BLaER1 (cell line): Measurements from ENCODE around the gene EDN2.

Experiments
- H3K27ac ChIP-seq: shearing (Covaris generic); formaldehyde crosslinking; 2 replicates; pipeline ENCODE4 v1.8.1; 2022
- H3K27me3 ChIP-seq: shearing (Covaris generic); formaldehyde crosslinking; 2 replicates; pipeline ENCODE4 v1.8.1; 2022
- H3K36me3 ChIP-seq: shearing (Covaris generic); formaldehyde crosslinking; 2 replicates; pipeline ENCODE4 v1.8.1; 2022
- H3K4me1 ChIP-seq: shearing (Covaris generic); formaldehyde crosslinking; 2 replicates; pipeline ENCODE4 v1.8.1; 2022
- H3K4me2 ChIP-seq: shearing (Covaris generic); formaldehyde crosslinking; 2 replicates; pipeline ENCODE4 v1.8.1; 2022
- H3K4me3 ChIP-seq: shearing (Covaris generic); formaldehyde crosslinking; 2 replicates; pipeline ENCODE4 v1.8.1; 2022
- H3K9ac ChIP-seq: shearing (Covaris generic); formaldehyde crosslinking; 2 replicates; pipeline ENCODE4 v1.8.1; 2022
- H3K9me3 ChIP-seq: shearing (Covaris generic); formaldehyde crosslinking; 2 replicates; pipeline ENCODE4 v1.8.1; 2022
- H4K20me1 ChIP-seq: shearing (Covaris generic); formaldehyde crosslinking; 2 replicates; pipeline ENCODE4 v1.8.1; 2022
- Cebpa-rat ChIP-seq: shearing (Covaris generic); IDR thresholded peaks from 2 replicates; pipeline ENCODE4 v1.8.1; 2022

EDN2 gene

DNA sequence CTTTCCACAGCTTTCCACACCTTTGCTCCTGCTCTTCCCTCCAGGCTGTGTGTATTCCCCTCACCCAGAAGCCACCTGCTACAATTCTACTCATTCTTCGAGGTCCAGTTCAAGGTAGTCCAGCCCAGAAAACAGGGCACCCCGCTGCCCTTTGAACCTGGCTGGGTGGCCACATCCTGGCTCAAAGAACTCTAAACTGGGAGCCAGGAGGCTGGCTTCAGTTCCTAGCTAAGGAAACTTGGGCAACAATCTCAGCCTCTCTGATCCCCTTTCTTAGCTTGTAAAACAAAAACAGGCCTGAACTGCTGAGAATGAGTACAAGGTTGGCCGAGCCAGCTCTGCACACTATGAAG is 4.7 kb downstream of the EDN2 start:
- no peaks in the 10 kb centered on the region for H3K36me3 ChIP-seq
- no peak overlapping the region for H3K27ac ChIP-seq
- H3K4me1 ChIP-seq = peaks cover 57% of the 10 kb centered on the region
- no peak overlapping the region for H3K4me3 ChIP-seq
- H4K20me1 ChIP-seq = no peaks in the 10 kb centered on the region
- TF ChIP-seq Cebpa-rat = no peak
- no peaks in the 10 kb centered on the region for H3K27me3 ChIP-seq
- no peak overlapping the region for H3K9ac ChIP-seq
- H3K9me3 ChIP-seq = no peaks in the 10 kb centered on the region
- no peak overlapping the region for H3K4me2 ChIP-seq

DNA sequence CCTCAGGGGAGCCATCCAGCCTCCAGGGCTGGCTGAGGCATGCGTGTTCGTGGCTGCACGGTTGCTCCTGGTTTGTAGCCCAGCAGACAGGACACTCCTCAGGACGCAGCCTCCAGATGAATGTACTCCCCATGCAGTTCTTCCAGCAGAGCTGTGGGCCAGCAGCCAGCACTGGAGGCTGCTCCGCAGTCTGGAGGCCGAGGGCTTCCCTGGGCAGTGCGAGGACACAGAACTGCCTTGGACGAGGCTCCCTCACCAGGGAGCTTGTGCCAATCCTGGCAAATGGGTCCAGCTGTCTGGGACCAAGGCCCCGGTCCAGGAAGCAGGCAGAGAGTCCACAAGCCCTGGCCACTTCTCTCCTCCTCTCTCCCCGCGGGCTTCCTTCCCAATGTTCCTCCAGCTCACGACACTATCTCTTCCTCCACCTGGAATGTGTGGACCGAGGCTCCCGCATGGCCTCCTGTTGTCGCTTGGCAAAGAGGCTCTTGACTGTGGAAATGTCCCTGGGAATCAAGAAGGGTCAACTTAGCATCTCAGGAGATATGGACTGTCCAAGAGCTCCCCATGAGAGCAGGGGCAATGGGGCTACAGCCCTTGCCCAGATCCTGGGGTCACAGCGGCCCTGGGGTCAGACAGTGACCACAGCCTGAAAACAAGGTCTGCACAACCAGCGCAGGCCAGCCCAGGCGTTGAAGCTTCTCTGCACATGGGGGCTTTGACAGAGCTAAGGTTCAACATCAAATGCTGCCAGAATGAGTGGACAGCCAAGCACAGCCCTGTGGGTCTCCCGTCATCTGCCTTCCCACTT is 5.3 kb downstream of the EDN2 start:
- H4K20me1 ChIP-seq = no peaks in the 10 kb centered on the region
- no peak overlapping the region for H3K9ac ChIP-seq
- TF ChIP-seq Cebpa-rat = no peak
- H3K4me1 ChIP-seq = peaks cover 51% of the 10 kb centered on the region
- no peaks in the 10 kb centered on the region for H3K36me3 ChIP-seq
- no peaks in the 10 kb centered on the region for H3K27me3 ChIP-seq
- peak overlapping the region; percentile 31 for H3K4me2 ChIP-seq
- H3K27ac ChIP-seq = no peak overlapping the region
- no peak overlapping the region for H3K4me3 ChIP-seq
- H3K9me3 ChIP-seq = no peaks in the 10 kb centered on the region

DNA sequence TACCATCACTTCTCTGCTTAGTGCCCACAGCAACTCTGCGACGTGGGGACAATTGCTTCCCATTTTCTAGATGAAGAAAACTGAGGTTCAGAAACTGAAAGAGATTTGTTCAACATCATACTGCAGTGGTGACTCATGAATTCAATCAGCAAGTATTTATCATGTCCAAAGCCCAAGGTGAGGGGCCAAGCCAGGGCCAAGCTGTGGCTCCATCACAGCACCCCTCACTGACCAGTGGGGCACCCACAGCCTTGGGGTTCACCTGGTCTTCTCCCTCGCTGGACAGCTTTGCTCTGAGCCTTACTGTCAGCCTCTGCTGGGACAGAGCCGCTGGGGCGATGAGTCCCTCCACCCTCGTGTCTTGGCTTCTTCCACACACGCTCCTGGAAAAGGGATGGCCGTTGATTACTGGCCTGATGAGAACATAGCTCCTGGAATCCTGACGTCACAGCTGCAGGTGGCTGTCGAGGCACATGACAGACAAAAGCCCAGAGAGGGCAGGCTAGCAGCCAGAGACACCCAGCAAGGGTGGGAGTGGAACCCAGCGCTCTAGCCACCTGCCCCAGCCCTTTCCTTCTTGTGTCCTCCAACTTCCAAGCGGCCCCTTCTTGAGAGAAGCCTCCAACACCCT is 6.2 kb downstream of the EDN2 start:
- H3K27me3 ChIP-seq = no peaks in the 10 kb centered on the region
- H4K20me1 ChIP-seq = no peaks in the 10 kb centered on the region
- no peak overlapping the region for H3K4me3 ChIP-seq
- H3K27ac ChIP-seq = no peak overlapping the region
- H3K4me1 ChIP-seq = peaks cover 41% of the 10 kb centered on the region
- TF ChIP-seq Cebpa-rat = no peak
- H3K36me3 ChIP-seq = no peaks in the 10 kb centered on the region
- no peaks in the 10 kb centered on the region for H3K9me3 ChIP-seq
- H3K9ac ChIP-seq = no peak overlapping the region
- peak overlapping the region; percentile 31; the same call in 1 of the 2 replicates for H3K4me2 ChIP-seq

DNA sequence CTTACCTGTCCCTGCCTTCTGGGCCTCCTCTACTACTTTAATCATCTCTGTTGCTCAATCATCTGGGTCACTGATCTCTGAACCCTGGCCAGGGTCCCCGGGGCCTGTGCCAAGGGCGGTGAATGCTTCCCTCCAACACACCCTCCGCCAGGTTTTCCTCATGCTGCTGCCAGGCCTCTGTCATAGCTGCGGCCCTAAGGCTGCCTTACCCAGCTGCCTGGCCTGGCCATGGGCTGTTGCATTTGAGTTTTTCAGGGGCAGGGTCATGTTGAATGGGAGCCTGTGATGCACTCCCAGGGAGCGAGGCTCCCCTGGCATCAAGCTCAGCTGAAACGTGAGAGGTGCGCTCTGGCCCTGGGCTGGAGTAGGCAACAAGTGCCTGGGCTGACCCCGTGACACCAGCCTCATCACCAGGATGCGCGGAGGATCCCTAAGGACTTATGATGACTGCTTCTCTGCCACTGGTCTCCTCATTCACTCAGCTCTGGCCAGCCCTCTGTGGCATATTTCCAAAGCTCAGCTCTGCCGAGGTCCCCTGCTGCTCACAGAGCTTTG is 7.6 kb downstream of the EDN2 start:
- Histone ChIP-seq H3K9me3 (no peaks in the 10 kb centered on the region), H3K27me3 (no peaks in the 10 kb centered on the region), H3K4me2 (peak overlapping the region; percentile 46), H3K4me1 (peaks cover 28% of the 10 kb centered on the region), H3K4me3 (no peak overlapping the region), H4K20me1 (no peaks in the 10 kb centered on the region), H3K36me3 (no peaks in the 10 kb centered on the region), H3K27ac (peak overlapping the region; percentile 28; the same call in 1 of the 2 replicates), H3K9ac (no peak overlapping the region)
- TF ChIP-seq Cebpa-rat = no peak

DNA sequence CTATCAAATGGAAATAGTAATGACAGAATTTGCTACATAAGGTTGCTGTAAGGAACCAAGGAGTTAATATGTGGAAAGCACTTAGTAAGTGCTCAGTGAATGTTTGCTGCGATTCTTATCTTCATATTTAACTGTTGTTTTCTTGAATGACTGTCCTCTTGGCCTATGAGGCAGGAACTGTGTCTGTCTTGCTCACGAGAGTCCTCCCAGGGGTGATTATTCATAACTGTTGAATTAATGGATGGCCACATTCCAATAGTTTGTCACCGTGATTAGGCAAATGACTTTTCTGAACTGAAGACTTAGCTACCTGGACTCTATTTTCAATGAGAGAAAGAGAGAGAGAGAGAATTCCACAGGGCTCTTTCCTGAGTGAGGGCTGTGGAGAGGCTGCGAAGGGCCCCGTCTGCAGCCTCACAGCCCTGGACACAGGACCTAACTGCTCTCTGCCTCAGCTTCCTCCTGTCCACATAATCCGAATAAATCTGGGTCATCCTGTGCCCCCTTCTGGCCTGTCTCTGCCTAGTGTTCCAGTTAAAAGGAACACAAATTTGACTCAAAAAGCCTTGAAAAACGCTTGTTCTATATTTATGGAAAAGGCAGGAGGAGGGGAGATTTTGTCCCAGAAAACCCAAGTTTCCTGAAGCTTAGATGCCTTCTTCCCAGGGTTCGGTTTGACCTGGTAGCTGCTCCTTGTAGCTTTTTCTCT is 8.5 kb downstream of the EDN2 start:
- Histone ChIP-seq H3K4me2 (peak overlapping the region; percentile 46; the same call in 1 of the 2 replicates), H3K36me3 (no peaks in the 10 kb centered on the region), H3K4me3 (no peak overlapping the region), H4K20me1 (no peaks in the 10 kb centered on the region), H3K9ac (no peak overlapping the region), H3K27me3 (no peaks in the 10 kb centered on the region), H3K9me3 (no peaks in the 10 kb centered on the region), H3K4me1 (peaks cover 24% of the 10 kb centered on the region), H3K27ac (no peak overlapping the region)
- no peak for TF ChIP-seq Cebpa-rat

DNA sequence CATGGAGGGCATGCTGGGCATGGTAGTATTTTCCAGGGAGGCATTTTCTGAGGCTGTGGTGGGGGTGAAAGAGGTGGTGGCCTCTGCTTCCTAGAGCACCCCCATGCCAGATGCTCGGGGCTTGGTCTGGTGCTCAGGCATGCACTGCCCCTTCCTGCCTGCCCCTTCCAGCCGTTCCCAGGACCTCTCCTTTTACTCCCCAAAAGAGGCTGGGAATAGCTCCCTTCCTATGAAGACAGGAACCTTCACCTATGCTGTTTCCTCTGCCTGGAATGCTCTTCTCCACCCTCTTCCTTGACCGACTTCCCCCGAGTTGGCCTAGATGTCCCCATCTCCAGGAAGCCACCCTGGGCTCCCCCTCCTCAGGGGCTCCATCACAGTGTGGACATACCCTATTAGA is 9.1 kb downstream of the EDN2 start:
- Histone ChIP-seq H3K9ac (no peak overlapping the region), H3K4me3 (no peak overlapping the region), H3K4me1 (peaks cover 29% of the 10 kb centered on the region), H3K27ac (no peak overlapping the region), H3K9me3 (no peaks in the 10 kb centered on the region), H4K20me1 (no peaks in the 10 kb centered on the region), H3K27me3 (no peaks in the 10 kb centered on the region), H3K4me2 (no peak overlapping the region), H3K36me3 (no peaks in the 10 kb centered on the region)
- TF ChIP-seq Cebpa-rat = no peak

DNA sequence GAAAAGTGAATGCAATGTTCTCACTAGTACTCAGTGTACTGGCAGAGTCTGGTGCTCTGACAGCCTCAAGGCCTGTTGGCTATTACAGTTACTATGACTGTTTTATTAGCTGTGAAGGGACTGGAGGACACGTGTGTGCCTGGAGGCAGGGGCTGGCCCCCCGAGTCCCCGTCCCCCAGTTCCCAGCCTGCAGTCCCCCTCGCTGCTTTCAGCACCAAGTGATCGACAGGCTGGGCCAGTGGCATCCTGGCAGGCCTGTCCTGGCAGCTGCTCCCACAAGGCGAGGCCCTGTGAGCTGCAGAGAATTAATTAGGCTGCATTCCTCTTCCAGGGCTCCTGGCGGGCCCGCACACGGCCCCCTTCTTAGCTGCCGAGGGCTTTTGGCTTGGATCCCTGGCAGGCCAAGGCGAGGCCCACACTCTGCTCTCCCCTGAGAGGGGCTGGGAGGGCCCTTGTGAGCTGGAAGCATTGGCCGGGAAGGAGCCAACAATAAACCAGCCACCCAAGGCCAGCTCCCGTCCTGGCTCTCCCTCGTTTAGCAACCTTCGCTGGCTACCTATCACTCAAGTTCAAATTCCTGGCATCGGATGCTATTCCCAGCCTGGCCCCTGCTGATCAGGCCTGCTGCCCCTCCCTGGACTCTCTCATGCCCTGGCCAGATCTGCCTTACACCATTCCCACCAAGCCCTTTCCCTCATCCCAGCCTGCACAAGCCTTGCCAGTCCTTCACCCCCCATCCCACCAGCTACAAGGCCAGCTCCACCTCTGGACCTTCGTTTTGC is 9.8 kb downstream of the EDN2 start:
- H3K27ac ChIP-seq = no peak overlapping the region
- no peak for TF ChIP-seq Cebpa-rat

DNA sequence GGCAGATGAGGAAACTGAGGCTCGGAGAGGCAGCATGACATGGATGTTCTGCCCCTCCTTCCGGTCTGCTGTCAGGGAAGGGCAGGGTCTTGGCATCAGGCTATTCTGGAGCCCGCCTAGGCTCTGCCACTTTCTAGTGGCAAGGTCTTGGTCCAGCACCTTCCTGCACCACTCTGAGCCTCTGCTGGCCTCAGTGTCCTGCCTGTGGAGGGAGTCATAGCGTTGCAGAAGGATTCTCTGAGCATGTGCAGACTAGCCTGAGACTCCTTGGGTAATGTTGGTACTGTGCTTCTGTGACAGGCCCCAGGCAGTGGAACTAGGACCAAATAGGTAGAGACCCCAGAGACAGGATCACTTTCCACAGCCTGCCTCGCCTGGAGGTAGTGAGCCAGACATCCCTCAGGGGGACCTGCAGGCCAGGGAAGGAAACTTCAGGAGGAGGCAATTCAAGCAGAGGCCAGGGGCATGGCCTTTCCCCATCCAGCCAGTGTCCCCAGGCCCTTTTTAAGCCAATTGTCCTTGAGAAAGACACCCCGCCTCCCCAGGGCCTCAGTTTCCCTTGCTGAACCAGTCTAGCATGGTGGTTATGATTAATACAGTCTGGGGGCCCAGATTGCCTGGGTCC is 10.6 kb downstream of the EDN2 start:
- Histone ChIP-seq H3K4me1 (peaks cover 40% of the 10 kb centered on the region), H3K27me3 (no peaks in the 10 kb centered on the region), H4K20me1 (no peaks in the 10 kb centered on the region), H3K9me3 (no peaks in the 10 kb centered on the region), H3K4me3 (no peak overlapping the region), H3K4me2 (no peak overlapping the region), H3K36me3 (no peaks in the 10 kb centered on the region), H3K27ac (no peak overlapping the region), H3K9ac (no peak overlapping the region)
- TF ChIP-seq Cebpa-rat = no peak

More for the DNA sequence above, 9.8 kb downstream of the EDN2 start:
- H4K20me1 ChIP-seq = no peaks in the 10 kb centered on the region
- H3K36me3 ChIP-seq = no peaks in the 10 kb centered on the region
- H3K27me3 ChIP-seq = no peaks in the 10 kb centered on the region
- no peak overlapping the region for H3K9ac ChIP-seq
- no peak overlapping the region for H3K4me3 ChIP-seq
- H3K4me1 ChIP-seq = peaks cover 35% of the 10 kb centered on the region
- H3K4me2 ChIP-seq = no peak overlapping the region
- H3K9me3 ChIP-seq = no peaks in the 10 kb centered on the region

DNA sequence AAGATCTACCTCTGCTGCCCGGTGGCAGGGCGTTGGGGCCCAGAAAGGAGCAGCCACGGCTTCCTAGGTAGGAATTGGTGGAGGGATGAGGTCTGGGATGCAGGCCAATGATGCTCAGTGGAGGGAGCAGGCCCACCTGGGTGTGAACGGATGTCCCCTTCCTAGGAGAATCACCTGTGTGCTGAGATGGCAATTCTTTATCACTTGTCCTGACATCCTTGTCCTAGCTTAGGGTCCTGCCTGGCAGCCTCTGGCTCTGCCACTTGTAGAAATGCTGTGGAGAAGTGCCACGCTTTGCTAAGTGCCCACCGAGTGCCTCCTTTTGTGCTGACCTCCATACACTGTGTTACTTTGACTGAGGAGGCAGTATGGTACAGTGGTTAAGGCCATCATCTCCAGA is 12.8 kb downstream of the EDN2 start:
- Histone ChIP-seq H3K9ac (no peak overlapping the region), H3K27me3 (no peaks in the 10 kb centered on the region), H3K27ac (no peak overlapping the region), H3K4me1 (peaks cover 45% of the 10 kb centered on the region), H3K9me3 (no peaks in the 10 kb centered on the region), H3K4me2 (no peak overlapping the region), H3K36me3 (no peaks in the 10 kb centered on the region), H4K20me1 (no peaks in the 10 kb centered on the region), H3K4me3 (no peak overlapping the region)
- no peak for TF ChIP-seq Cebpa-rat
